ENCODE data around the gene TNFAIP8L2.
"Not testable (repeated sequence)": the region's sequence is repeated elsewhere in the genome, so short reads cannot be mapped to it uniquely, and the experiment has no call there.

GRCh38 chr1:151205381-151205965, 49.0 kb downstream of the TNFAIP8L2 start:
- TF ChIP-seq, protein P1, sequence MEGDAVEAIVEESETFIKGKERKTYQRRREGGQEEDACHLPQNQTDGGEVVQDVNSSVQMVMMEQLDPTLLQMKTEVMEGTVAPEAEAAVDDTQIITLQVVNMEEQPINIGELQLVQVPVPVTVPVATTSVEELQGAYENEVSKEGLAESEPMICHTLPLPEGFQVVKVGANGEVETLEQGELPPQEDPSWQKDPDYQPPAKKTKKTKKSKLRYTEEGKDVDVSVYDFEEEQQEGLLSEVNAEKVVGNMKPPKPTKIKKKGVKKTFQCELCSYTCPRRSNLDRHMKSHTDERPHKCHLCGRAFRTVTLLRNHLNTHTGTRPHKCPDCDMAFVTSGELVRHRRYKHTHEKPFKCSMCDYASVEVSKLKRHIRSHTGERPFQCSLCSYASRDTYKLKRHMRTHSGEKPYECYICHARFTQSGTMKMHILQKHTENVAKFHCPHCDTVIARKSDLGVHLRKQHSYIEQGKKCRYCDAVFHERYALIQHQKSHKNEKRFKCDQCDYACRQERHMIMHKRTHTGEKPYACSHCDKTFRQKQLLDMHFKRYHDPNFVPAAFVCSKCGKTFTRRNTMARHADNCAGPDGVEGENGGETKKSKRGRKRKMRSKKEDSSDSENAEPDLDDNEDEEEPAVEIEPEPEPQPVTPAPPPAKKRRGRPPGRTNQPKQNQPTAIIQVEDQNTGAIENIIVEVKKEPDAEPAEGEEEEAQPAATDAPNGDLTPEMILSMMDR (IDR thresholded peaks at IDR 0.05; ENCODE audit: poor library complexity, severe bottlenecking): not testable (repeated sequence)
- not testable (repeated sequence) for TF ChIP-seq EP300 (conservative IDR thresholded peaks at IDR 0.05; ENCODE audit: poor library complexity, severe bottlenecking); MXI1 (conservative IDR thresholded peaks at IDR 0.05; ENCODE audit: poor library complexity, severe bottlenecking); POLR2AphosphoS5 (IDR thresholded peaks at IDR 0.05); TAF1 (IDR thresholded peaks at IDR 0.05; ENCODE audit: low read depth); RAD21 (conservative IDR thresholded peaks at IDR 0.05)
- TF ChIP-seq, protein P2, sequence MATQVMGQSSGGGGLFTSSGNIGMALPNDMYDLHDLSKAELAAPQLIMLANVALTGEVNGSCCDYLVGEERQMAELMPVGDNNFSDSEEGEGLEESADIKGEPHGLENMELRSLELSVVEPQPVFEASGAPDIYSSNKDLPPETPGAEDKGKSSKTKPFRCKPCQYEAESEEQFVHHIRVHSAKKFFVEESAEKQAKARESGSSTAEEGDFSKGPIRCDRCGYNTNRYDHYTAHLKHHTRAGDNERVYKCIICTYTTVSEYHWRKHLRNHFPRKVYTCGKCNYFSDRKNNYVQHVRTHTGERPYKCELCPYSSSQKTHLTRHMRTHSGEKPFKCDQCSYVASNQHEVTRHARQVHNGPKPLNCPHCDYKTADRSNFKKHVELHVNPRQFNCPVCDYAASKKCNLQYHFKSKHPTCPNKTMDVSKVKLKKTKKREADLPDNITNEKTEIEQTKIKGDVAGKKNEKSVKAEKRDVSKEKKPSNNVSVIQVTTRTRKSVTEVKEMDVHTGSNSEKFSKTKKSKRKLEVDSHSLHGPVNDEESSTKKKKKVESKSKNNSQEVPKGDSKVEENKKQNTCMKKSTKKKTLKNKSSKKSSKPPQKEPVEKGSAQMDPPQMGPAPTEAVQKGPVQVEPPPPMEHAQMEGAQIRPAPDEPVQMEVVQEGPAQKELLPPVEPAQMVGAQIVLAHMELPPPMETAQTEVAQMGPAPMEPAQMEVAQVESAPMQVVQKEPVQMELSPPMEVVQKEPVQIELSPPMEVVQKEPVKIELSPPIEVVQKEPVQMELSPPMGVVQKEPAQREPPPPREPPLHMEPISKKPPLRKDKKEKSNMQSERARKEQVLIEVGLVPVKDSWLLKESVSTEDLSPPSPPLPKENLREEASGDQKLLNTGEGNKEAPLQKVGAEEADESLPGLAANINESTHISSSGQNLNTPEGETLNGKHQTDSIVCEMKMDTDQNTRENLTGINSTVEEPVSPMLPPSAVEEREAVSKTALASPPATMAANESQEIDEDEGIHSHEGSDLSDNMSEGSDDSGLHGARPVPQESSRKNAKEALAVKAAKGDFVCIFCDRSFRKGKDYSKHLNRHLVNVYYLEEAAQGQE (IDR thresholded peaks at IDR 0.05; ENCODE audit: borderline replicate concordance): not testable (repeated sequence)

Measured in neural cell (in vitro differentiated cells).